Measurements from ENCODE around the gene ZBTB48. TPM values are rescaled to one million over a fixed set of nuclear protein-coding genes. Genes with fewer than 3 reads are reported as not detected.
"Not testable (repeated sequence)": the region's sequence is repeated elsewhere in the genome, so short reads cannot be mapped to it uniquely, and the experiment has no call there.

The ZBTB48 gene
- total RNA-seq, 1 donor from 2014 or later: 15.1 TPM

GRCh38 chr1:6587261-6588005, 7.6 kb downstream of the ZBTB48 start:
- DNase-seq (ENCODE audit: missing footprints) (peak; percentile 87), ATAC-seq (peak; percentile 79)
- intact Hi-C loops (cut with DNase I): no loop called here

- intact Hi-C loops (cut with DNase I): no loop called here
- DNase-seq (ENCODE audit: missing footprints): no peak
- no peak for ATAC-seq
Observed at GRCh38 chr1:6588128-6588892, 8.5 kb downstream of the ZBTB48 start.

GRCh38 chr1:6588893-6589520, 9.2 kb downstream of the ZBTB48 start:
- intact Hi-C loops (cut with DNase I): no loop called here
- DNase-seq (ENCODE audit: missing footprints) (no peak), ATAC-seq (no peak)

GRCh38 chr1:6590046-6590445, 10.3 kb downstream of the ZBTB48 start:
- intact Hi-C loops (cut with DNase I): no loop called here
- ATAC-seq (no peak), DNase-seq (ENCODE audit: missing footprints) (no peak)

GRCh38 chr1:6591222-6591621, 11.4 kb downstream of the ZBTB48 start:
- peak; percentile 73 for DNase-seq (ENCODE audit: missing footprints)
- intact Hi-C loops (cut with DNase I): no loop called here
- peak; percentile 12 for ATAC-seq

- no peak for DNase-seq (ENCODE audit: missing footprints)
- intact Hi-C loops (cut with DNase I): no loop called here
- ATAC-seq: no peak
Observed at GRCh38 chr1:6591644-6592043, 11.8 kb downstream of the ZBTB48 start.

- ATAC-seq: peak; percentile 9
- intact Hi-C loops (cut with DNase I): no loop called here
- DNase-seq (ENCODE audit: missing footprints): peak; percentile 71
Observed at GRCh38 chr1:6592441-6592840, 12.6 kb downstream of the ZBTB48 start.

- DNase-seq (ENCODE audit: missing footprints): no peak
- no peak for ATAC-seq
- intact Hi-C loops (cut with DNase I): no loop called here
Observed at GRCh38 chr1:6592865-6593593, 13.2 kb downstream of the ZBTB48 start.

- ATAC-seq (no peak), DNase-seq (ENCODE audit: missing footprints) (no peak)
- intact Hi-C loops (cut with DNase I): no loop called here
Observed at GRCh38 chr1:6593810-6594209, 14.0 kb downstream of the ZBTB48 start.

GRCh38 chr1:6594977-6595740, 15.4 kb downstream of the ZBTB48 start:
- ATAC-seq (no peak), DNase-seq (ENCODE audit: missing footprints) (no peak)
- intact Hi-C loops (cut with DNase I): no loop called here

GRCh38 chr1:6596351-6596750, 16.6 kb downstream of the ZBTB48 start:
- DNase-seq (ENCODE audit: missing footprints) (no peak), ATAC-seq (no peak)
- intact Hi-C loops (cut with DNase I): no loop called here

GRCh38 chr1:6596886-6597776, 17.3 kb downstream of the ZBTB48 start:
- ATAC-seq (no peak), DNase-seq (ENCODE audit: missing footprints) (peak; percentile 61)
- intact Hi-C loops (cut with DNase I): no loop called here

- intact Hi-C loops (cut with DNase I): no loop called here
- DNase-seq (ENCODE audit: missing footprints) (peak; percentile 45), ATAC-seq (no peak)
Observed at GRCh38 chr1:6597777-6598131, 18.0 kb downstream of the ZBTB48 start.

- ATAC-seq: no peak
- DNase-seq (ENCODE audit: missing footprints): peak; percentile 82
Observed at GRCh38 chr1:6599141-6599975, 19.6 kb downstream of the ZBTB48 start.

GRCh38 chr1:6599991-6600390, 20.2 kb downstream of the ZBTB48 start:
- not testable (repeated sequence) for ATAC-seq; DNase-seq (ENCODE audit: missing footprints)
- intact Hi-C loops (cut with DNase I): loop anchor here (2.0 kb wide), 1 partner anchor 19 kb away; no protein-coding TSS in a partner anchor

More at GRCh38 chr1:6599141-6599975, 19.6 kb downstream of the ZBTB48 start:
- intact Hi-C loops (cut with DNase I): no loop called here

GRCh38 chr1:6600410-6601048, 20.7 kb downstream of the ZBTB48 start:
- ATAC-seq (no peak), DNase-seq (ENCODE audit: missing footprints) (no peak)
- intact Hi-C loops (cut with DNase I): loop anchor here (1.0 to 2.0 kb wide), 2 partner anchors 20 to 46 kb away; partner anchors contain the start of gene NOL9

Data from Right ventricle myocardium inferior (tissue), 1 donor.